SKM-1 treated with dmso at 0.1 percent for 144 hours (cell line): ENCODE measurements around the gene SSR1.
"Not testable (repeated sequence)": the region's sequence is repeated elsewhere in the genome, so short reads cannot be mapped to it uniquely, and the experiment has no call there.

Experiments used
- DNase-seq: peaks from one replicate; lab custom pipeline; 2025; ENCODE audit not compliant: unreplicated experiment; lab: John Stamatoyannopoulos, UW

The SSR1 gene

GRCh38 chr6:7283676-7284075 is 29.3 kb downstream of the SSR1 start:
- no peak for DNase-seq

- DNase-seq = no peak
Measured at GRCh38 chr6:7282097-7282906, 30.7 kb downstream of the SSR1 start.

GRCh38 chr6:7276199-7276524 is 36.8 kb downstream of the SSR1 start:
- DNase-seq = no peak

GRCh38 chr6:7274525-7274924 is 38.5 kb downstream of the SSR1 start:
- DNase-seq = not testable (repeated sequence)

- no peak for DNase-seq
Measured at GRCh38 chr6:7273709-7274108, 39.3 kb downstream of the SSR1 start.

GRCh38 chr6:7271205-7271534 is 41.8 kb downstream of the SSR1 start:
- DNase-seq = no peak

- no peak for DNase-seq
Measured at GRCh38 chr6:7270320-7271204, 42.4 kb downstream of the SSR1 start.

- DNase-seq = no peak
Measured at GRCh38 chr6:7269816-7270215, 43.2 kb downstream of the SSR1 start.

GRCh38 chr6:7268816-7269555 is 44.0 kb downstream of the SSR1 start:
- no peak for DNase-seq

- DNase-seq = no peak
Measured at GRCh38 chr6:7268362-7268761, 44.6 kb downstream of the SSR1 start.

GRCh38 chr6:7267466-7268091 is 45.4 kb downstream of the SSR1 start:
- DNase-seq = no peak

- no peak for DNase-seq
Measured at GRCh38 chr6:7267071-7267465, 45.9 kb downstream of the SSR1 start.

- not testable (repeated sequence) for DNase-seq
Measured at GRCh38 chr6:7265385-7265726, 47.6 kb downstream of the SSR1 start.

- no peak for DNase-seq
Measured at GRCh38 chr6:7264686-7265384, 48.2 kb downstream of the SSR1 start.

- DNase-seq = no peak
Measured at GRCh38 chr6:7264041-7264440, 49.0 kb downstream of the SSR1 start.

- not testable (repeated sequence) for DNase-seq
Measured at GRCh38 chr6:7263519-7263805, 49.5 kb downstream of the SSR1 start.

- DNase-seq = peak; percentile 79
Measured at GRCh38 chr6:7262746-7263518, 50.1 kb downstream of the SSR1 start.

- DNase-seq = no peak
Measured at GRCh38 chr6:7261852-7262461, 51.0 kb downstream of the SSR1 start.

GRCh38 chr6:7261032-7261841 is 51.8 kb downstream of the SSR1 start:
- peak; percentile 12 for DNase-seq
